NCI-H1930 (cell line): ENCODE measurements around the gene TESK1.
A peak's percentile ranks its signal among the peaks of the same experiment; 100 is the strongest.
"Not testable (repeated sequence)": the region's sequence is repeated elsewhere in the genome, so short reads cannot be mapped to it uniquely, and the experiment has no call there.

Experiments
- DNase-seq, 2 experiments: peaks; one replicate each; lab custom pipeline; 2025; lab: John Stamatoyannopoulos, UW

The TESK1 gene

DNA sequence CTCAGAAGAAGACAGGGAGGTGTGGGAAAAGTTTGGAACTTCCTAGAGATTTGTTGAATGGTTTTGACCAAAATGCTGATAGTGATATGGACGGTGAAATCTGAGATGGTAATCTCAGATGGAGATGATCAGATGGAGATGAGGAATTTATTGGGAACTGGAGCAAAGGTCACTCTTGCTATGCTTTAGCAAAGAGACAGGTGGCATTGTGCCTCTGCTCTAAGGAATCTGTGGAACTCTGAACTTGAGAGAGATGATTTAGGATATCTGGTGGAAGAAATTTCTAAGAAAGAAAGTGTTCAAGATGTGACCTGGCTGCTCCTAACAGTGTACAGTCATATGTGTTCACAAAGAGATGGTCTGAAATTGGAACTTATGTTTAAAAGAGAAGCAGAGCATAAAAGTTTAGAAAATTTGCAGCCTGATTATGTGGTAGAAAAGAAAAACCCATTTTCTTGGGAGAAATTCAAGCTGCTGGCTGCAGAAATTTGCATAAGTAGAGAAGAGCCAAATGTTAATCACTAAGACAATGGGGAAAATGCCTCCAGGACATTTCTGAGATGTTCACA lies 25.3 kb upstream of the TESK1 start:
- DNase-seq = not testable (repeated sequence)

DNA sequence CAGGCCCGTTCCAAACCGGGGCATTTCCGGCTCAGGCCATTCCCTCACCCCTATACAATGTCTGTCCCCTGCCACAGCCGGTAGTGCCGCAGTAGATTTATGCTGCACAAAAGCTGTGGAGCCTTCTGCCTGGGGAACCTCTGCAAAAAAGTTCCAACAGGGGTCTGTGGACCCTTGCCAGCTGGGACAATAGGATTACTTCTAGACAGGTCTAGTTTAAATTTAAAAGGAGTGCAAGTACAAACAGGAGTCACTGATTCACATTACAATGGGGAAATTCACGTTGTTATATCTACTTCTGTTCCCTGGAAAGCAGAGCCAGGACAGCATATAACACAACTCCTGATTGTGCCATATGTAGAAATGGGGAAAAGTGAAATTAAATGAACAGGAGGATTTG lies 21.5 kb upstream of the TESK1 start:
- DNase-seq = not testable (repeated sequence)

DNA sequence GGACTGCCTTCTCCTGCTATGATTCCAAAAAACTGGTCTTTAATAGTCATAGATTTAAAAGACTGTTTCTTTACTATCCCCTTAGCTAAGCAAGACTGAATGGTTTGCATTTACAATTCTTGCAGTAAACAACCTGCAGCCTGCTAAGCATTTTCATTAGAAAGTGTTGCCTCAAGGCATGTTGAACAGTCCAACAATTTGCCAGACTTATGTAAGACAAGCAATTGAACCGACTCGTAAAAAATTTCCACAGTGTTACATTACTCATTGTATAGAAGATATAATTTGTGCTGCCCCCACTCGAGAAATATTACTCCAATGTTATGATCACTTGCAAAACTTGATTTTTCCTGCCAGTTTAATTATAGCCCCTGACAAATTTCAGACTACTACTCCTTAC lies 20.4 kb upstream of the TESK1 start:
- DNase-seq = not testable (repeated sequence)

DNA sequence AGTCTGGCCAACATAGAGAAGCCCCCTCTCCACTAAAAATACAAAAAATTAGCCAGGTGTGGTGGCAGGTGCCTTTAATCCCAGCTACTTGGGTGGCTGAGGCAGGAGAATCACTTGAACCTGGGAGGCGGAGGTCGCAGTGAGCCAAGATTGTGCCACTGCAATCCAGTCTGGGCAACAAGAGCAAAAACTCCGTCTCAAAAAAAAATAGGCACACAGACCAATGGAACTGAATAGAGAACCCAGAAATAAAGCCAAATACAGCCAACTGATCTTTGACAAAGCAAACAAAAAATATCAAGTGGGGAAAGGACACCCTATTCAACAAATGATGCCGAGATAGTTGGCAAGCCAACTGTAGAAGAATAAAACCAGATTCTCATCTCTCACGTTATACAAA lies 16.6 kb upstream of the TESK1 start:
- not testable (repeated sequence) for DNase-seq

DNA sequence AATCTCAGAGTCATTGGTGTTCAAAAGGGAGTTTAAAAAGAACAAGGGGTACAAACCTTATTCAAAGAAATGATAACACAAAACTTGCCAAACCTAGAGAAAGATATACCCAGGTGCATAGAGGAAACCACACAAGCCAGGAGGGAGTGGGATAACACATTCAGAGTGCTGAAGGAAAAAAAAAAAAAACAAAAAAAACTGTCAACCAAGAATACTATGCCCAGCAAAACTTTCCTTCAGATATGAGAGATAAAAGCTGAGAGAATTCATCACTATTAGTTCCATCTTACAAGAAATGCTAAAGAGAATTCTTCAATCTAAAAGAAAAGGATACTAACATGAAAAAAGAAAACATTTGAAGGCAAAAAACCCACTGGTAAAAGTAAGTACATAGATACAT lies 11.5 kb upstream of the TESK1 start:
- no peak for DNase-seq

DNA sequence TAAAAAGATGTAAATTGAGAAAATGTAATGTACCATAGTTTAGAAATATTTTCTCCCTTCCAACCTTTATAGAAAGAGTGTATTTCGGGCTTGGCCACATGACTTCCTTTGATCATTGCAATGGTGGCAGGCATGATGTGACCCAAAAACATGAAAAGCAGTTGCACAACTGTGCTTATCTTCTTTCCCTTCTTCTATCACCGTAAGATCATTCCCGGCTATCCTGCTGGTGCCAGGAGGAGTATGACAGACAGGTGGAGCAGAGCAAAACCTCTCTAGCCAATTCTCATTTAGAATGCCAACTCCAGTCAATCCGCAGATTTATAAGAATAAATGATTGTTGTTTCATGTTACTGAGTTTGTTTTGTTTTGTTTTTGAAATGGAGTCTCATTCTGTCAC lies 10.6 kb upstream of the TESK1 start:
- DNase-seq = no peak

DNA sequence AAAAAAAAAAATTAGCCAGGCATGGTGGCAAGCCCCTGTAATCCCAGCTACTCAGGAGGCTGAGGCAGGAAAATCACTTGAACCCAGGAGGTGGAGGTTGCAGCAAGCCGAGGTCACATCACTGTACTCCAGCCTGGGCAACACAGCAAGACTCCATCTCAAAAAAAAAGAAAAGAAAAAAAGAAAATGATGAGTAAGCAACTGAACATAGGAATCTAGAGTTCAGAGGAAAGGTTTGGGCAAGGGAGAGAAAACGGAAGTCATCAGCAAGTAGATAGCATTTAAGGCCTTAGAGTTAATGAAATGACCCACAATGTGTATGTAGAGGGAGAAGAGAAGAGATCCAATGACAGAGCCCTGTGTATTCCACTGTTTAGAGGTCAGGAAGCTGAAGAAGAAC lies 8.2 kb upstream of the TESK1 start:
- not testable (repeated sequence) for DNase-seq

DNA sequence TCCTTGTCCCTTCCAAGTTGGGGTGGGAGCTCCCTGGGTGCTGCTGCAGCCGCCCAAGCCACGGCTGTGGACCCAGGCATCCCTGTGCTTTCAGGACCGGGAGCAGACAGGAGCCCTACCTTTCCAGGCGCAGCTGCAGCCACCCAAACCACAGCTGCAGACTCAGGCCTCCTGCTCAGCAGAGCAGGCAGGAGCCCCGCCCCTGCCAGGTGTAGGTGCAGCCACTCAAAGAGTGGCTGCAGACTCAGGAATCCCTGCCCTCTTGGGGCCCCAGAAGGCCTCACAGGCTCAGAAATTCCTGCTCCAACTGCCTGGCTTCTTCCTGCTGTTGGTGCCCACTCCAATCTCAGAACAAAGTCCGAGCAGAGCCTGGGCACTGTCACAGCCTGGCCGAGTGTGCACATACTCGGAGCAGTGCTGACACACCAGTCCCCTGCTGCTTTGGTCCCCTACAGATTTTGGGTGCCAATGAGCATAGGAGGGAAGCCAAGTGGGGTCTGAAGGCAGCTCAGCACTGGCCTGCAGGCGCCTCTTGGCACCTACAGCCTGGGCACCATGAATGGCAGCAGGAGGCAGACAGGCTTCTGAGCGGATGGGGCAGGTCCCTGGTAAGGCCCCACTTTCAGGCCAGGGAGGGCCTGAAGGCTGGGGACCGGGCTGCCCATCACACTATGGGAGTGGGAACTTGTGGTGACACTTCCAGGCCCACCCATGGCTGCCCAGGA lies 6.0 kb upstream of the TESK1 start:
- DNase-seq = no peak

DNA sequence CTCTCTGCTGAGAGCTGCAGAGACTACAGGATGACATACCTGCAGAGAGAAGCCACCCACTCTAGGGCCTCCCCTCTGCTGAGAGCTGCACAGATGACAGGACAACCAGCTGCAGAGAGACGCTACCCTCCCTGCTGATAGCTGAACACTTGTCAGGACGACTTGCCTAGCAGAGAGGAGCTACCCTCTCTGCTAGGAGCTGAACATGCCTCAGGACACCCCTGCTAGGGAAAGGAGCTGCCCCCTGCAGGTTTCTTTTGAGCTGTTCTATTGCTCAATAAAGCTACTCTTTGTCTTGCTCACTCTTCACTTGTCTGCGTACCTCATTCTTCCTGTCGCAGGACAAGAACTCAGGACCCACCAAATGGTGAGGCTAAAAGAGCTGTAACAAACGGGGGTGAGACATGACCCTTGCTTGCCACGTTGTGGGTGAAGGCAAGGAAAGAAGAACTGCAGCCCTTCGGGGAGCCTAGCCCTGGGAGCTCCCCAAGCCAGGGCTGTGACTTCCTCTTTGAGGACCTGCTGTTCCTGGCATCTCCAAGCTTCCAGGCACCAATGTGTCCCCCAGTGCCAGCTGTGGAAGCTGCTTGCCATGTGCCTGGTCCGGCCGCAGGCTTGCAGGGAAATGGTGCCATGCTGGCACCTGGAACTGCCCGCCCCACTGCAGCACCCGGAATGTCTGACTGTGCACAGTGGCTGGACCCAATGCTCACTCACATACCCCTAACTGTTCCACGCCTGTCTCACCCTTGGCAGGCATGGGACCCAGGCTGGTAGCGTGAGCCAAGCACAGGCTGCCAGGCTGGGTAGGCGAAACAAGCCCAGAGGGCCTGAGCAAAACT lies 5.1 kb upstream of the TESK1 start:
- DNase-seq = no peak

DNA sequence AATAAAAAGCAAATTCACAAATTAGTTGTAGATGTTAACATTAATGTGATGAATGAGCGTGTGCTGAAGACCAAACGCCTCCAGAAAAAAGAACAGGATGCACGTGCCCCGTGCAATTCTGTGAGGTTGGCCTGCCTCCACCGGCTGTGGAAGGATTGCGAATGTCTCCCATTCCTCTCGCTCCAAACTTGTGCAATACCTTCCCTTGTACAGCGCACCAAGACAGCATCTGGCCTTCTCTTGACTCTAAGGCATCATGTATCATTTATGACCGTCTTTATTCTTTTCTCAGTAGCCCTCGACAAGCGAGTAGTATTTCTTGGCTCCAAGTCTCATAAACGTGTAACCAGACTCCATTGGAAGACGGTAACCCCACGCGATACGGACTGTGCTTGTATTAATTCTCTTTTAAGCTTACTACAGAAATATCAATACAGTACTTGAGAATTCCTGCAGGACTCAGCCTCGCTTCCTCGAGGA lies 1.5 kb upstream of the TESK1 start:
- peak in 1 of 2 experiments; percentile 64 for DNase-seq

DNA sequence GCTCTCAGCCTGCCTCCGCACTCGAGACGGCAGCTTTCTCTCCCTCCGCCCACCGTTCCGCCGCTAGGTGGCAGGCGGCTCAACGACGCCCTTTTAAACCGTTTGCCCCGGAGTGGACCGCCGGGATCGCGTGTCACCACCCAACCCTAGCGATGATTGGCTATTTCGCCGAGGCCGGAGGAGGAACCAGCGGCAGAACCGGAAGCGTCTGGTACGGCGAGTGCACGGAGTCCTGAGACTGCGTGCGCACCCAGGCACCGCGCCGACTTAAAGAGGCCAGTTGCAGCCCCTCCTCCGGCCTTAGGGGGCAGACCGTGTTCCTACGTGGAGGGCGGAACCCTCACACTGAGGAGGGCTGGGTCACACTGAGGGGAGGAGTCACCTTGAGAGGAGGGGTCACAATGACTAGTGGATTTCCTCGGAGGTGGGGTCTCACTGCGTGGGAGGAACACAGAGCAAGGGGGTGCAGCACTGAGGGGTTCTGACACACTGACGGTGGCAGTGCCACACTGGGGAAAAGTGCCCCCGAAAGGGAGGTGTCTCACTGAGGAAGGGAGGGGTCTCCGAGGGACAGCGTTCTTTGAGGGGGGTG lies 980 bp upstream of the TESK1 start:
- peak; percentile 100 for DNase-seq

DNA sequence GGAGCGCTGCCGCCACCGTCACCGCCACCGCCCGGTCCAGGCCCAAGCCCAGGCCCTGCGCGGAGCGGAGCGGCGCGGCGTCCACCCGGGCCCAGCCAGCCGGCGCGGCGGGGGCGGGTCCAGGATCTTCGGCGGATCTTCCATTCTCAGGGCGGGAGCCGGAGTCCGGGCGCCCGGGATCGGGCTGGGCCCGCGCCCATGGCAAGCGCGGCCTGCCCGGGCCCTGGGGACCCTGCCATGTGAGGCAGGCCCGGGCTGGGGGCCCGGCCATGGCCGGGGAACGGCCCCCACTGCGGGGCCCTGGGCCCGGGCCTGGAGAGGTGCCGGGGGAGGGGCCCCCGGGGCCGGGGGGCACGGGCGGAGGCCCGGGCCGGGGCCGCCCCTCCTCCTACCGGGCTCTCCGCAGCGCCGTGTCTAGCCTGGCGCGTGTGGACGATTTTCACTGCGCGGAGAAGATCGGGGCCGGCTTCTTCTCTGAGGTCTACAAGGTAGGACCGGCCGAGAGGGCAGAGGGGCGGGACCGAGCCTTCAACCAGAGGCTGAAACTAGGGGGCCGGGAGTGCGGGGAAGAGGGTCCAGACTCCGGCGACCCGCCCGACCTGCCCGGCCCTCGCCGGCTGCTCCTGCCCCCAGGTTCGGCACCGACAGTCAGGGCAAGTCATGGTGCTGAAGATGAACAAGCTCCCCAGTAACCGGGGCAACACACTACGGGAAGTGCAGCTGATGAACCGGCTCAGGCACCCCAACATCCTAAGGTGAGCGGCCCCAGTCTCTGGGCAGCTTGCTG lies 482 bp downstream of the TESK1 start:
- no peak for DNase-seq

DNA sequence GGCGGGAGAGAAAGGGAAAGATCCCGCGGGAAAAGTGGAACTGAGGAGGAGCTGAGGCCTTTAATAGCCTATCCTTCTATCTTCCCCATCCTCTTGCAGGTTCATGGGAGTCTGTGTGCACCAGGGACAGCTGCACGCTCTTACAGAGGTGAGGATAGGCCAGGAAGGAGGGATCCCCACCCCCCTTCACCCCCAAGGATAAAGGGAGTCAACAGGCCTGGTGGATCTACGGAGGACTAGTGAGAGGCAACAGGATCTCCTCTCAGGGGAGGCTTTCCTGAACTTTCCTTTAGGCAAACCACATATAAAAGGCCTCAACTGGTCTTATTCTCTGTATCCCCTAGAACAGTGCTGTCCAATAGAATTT lies 1.1 kb downstream of the TESK1 start:
- no peak for DNase-seq

DNA sequence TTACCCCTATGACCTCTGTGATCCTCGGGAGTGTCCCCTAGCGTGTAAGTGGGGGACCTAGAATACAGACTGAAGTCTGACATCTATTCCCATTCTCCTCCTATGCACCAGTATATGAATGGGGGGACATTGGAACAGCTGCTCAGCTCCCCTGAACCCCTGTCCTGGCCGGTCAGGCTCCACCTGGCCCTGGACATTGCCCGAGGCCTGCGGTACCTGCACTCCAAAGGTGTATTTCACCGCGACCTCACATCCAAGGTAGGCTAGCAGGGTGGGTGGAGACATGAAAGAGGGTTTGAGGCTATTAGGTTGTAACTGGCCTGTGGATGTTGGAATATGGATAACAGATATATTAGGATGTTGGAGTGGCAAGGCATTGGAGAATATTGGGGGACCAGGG lies 1.7 kb downstream of the TESK1 start:
- DNase-seq = no peak

DNA sequence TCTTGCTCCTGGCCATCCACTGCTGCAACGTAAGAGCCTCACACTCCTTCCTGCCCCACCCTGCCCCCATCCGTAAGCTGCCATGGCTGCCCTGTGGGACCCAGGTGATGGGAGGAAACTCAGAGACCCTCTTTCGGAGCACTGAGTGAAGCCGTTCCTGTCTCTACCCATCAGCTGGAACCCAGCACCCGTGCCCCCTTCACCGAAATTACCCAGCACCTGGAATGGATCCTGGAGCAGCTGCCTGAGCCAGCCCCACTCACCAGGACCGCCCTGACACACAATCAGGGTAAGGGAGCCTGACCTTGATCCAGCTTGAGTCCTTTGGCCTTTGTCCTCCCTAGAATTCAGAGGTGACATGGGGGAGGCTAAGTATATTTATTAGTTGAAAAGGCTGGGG lies 3.2 kb downstream of the TESK1 start:
- no peak for DNase-seq

DNA sequence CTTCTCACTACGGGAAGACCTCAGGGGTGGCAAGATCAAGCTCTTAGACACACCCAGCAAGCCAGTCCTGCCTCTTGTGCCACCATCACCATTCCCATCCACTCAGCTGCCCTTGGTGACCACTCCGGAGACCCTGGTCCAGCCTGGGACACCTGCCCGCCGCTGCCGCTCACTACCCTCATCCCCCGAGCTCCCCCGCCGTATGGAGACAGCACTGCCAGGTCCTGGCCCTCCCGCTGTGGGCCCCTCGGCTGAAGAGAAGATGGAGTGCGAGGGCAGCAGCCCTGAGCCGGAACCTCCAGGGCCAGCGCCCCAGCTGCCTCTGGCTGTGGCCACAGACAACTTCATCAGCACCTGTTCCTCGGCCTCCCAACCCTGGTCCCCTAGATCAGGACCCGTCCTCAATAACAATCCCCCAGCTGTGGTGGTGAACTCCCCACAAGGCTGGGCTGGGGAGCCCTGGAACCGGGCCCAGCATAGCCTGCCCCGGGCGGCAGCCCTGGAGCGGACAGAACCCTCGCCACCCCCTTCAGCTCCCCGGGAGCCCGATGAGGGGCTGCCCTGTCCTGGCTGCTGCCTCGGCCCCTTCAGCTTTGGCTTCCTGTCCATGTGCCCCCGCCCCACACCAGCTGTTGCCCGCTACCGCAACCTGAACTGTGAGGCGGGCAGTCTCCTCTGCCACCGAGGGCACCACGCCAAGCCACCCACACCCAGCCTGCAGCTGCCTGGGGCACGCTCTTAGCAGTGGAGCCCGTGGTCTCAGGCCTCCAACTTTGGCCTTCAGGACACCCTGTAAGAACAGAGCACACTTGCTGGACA lies 4.1 kb downstream of the TESK1 start:
- DNase-seq = no peak

DNA sequence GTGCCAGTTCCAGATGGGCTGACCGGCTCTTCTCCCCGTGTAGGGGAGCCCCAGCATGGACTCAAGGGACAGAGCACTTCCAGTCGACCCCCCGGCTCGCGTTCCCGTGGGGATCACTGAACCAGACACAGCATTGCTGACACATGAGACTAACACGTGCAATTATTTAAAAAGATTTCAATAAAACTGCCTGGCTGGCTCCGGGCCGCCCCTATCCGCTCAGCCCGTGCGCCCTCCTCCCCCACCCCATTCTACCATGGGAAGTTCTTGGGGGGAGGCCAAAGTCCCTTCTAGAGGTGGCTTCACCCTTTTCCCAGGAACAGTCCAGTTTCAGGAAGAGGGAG lies 4.7 kb downstream of the TESK1 start:
- no peak for DNase-seq

DNA sequence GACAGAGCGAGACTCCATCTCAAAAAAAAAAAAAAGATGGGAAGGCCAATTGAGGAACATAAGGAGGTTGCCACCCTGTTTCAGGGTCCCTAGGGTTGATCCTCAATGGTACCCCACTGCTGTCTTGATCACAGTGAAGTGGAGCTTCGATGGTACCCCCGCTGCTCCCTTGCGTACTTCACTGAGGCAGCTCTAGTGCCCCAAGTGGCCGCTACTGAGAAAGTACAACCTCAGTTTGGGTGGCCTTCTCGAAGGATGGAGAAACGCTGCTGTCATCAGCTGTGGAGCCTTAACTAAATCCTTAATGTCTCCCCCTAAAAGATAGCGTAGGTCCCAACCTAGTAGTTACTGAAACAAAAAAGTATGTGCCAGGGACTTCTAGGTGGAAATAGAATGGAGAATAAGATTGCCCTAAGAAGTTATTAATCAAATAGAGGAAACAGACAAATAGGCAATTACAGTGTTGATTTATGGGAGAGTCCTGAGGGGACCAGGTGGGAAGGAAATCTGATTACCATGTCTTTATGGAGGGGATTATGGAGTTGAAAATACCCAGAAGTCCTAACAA lies 6.3 kb downstream of the TESK1 start:
- DNase-seq = peak in 1 of 2 experiments; percentile 44

DNA sequence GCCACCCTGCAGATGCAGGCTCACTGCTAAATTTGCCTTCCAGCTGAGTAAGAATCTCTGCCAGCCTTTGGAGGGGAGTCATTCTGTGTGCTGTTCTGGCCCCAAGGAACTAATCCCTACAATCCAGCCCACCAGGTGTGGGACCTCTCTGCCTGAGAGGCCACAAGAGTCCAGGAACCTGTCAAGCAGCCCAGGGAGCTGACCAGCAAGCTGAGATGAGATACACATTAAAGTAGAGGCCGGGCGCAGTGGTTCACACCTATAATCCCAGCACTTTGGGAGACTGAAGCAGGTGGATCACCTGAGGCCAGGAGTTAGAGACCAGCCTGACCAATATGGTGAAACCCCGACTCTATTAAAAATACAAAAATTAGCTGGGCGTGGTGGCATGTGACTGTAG lies 7.0 kb downstream of the TESK1 start:
- not testable (repeated sequence) for DNase-seq

DNA sequence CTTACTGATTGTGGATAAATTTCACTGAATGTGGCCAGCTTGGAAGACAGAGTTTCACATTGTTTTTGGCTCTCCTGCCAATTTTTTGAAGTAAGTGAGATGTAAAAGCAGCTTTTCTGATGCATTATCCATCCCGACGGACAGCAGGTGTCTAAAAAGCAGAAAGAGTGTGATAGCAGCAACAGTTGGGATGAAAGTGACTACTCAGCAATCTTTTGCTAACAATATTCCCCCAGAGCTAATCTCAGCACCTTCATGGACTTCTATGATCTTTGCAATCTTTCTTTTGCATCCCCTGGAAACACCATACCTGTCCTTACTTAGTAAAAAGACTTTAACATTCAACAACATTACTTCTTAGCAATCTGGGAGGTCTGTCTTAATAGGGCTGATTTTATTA lies 7.8 kb downstream of the TESK1 start:
- no peak for DNase-seq
